Fibroblast of lung (primary cell): Measurements from ENCODE around the gene PDCL3. TPM values are rescaled to one million over a fixed set of nuclear protein-coding genes. Genes with fewer than 3 reads are reported as not detected.

ENCODE experiments used
- DNase-seq, 2 donors: peaks; one replicate each; pipeline versions ENCODE4 v3.0.0 to v3.0.0-alpha.2; 2010; ENCODE audit warnings: low read depth in 2 of 2
- H2AFZ ChIP-seq: 2 replicates; pipeline ENCODE4 v1.5.1; 2012; ENCODE audit warnings: low read length, control low read depth, inconsistent platforms
- H3K27ac ChIP-seq: 2 replicates; pipeline ENCODE4 v1.5.1; 2011; ENCODE audit warnings: low read length, control low read depth; ENCODE audit not compliant: insufficient read depth
- H3K27me3 ChIP-seq: 2 replicates; pipeline ENCODE4 v1.5.1; 2011; ENCODE audit warnings: mild to moderate bottlenecking, low read length; ENCODE audit not compliant: control insufficient read depth, insufficient read depth
- H3K36me3 ChIP-seq: 2 replicates; pipeline ENCODE4 v1.5.1; 2011; ENCODE audit warnings: low read length; ENCODE audit not compliant: control insufficient read depth, insufficient read depth
- H3K4me1 ChIP-seq: 2 replicates; pipeline ENCODE4 v1.5.1; 2011; ENCODE audit warnings: low read length; ENCODE audit not compliant: control insufficient read depth, insufficient read depth; ENCODE audit errors: extremely low read depth
- H3K4me2 ChIP-seq: 2 replicates; pipeline ENCODE4 v1.5.1; 2011; ENCODE audit warnings: low read length, control low read depth; ENCODE audit not compliant: insufficient read depth; ENCODE audit errors: extremely low read depth
- H3K4me3 ChIP-seq, 4 experiments: fragments of 200-600 bp in 1 of 4; sonication (generic) in 1 of 4; replicated peaks in 1 of 4; 2 replicates each; pipeline ENCODE4 v1.5.1; 2011 to 2016; ENCODE audit warnings: low read length in 4 of 4, low read depth in 3 of 4, mild to moderate bottlenecking in 3 of 4, control low read depth in 2 of 4, inconsistent platforms in 1 of 4, mixed read lengths in 1 of 4; ENCODE audit not compliant: insufficient read depth in 1 of 4; ENCODE audit errors: control extremely low read depth in 1 of 4
- H3K79me2 ChIP-seq: 2 replicates; pipeline ENCODE4 v1.5.1; 2012; ENCODE audit warnings: mild to moderate bottlenecking, low read length, inconsistent platforms; ENCODE audit not compliant: control insufficient read depth, insufficient read depth
- H3K9ac ChIP-seq: 2 replicates; pipeline ENCODE4 v1.5.1; 2011; ENCODE audit warnings: mild to moderate bottlenecking, low read length, control low read depth; ENCODE audit not compliant: insufficient read depth
- H3K9me3 ChIP-seq: 2 replicates; pipeline ENCODE4 v1.5.1; 2012; ENCODE audit warnings: low read depth, low read length; ENCODE audit not compliant: control insufficient read depth, insufficient read depth
- H4K20me1 ChIP-seq: 2 replicates; pipeline ENCODE4 v1.5.1; 2011; ENCODE audit warnings: low read length; ENCODE audit not compliant: control insufficient read depth, insufficient read depth; ENCODE audit errors: extremely low read depth
- CTCF ChIP-seq, 2 donors: IDR thresholded peaks in 1 of 2; conservative IDR thresholded peaks in 1 of 2; 1 replicate in 1 of 2; 2 replicates in 1 of 2; pipeline ENCODE4 v1.5.1; 2011 to 2012; ENCODE audit warnings: low read length in 2 of 2, control low read depth in 1 of 2, inconsistent platforms in 1 of 2, low read depth in 1 of 2, mild to moderate bottlenecking in 1 of 2
- EZH2 ChIP-seq: IDR thresholded peaks from 2 replicates; pipeline ENCODE4 v1.5.1; 2012; ENCODE audit warnings: low read length, control low read depth, mild to moderate bottlenecking; ENCODE audit errors: missing control alignments
- polyA plus RNA-seq, 2 donors: library from polyadenylated mRNA; depleted of rRNA in 1 of 2; stranded (reverse) in 1 of 2; unstranded in 1 of 2; fragments of >200 nt; gene quantifications; 2 replicates each; pipeline ENCODE4 v1.2.1, GENCODE V29; 2011 to 2012; ENCODE audit warnings: missing spikeins in 1 of 2
- total RNA-seq: library from RNA; depleted of rRNA; stranded (reverse); fragments of >200 nt; gene quantifications from 2 replicates; pipeline ENCODE4 v1.2.1, GENCODE V29; 2014

The PDCL3 gene
- total and polyA plus RNA-seq, 2 donors (not counting 1 experiment from before 2014, with no cell fraction given) = 11.4 to 29.0 TPM

- H3K9me3 ChIP-seq = no peaks in the 10 kb centered on the region
- H3K4me3 ChIP-seq = no peak overlapping the region
- TF ChIP-seq CTCF (conservative IDR thresholded peaks at IDR 0.05 in 1 of 2, IDR thresholded peaks at IDR 0.05 in 1 of 2; ENCODE audit: low read depth in 1 of 2, low read length in 2 of 2) = no peak
- no peak for TF ChIP-seq EZH2
- H3K27ac ChIP-seq = no peak overlapping the region
- no peak overlapping the region for H3K9ac ChIP-seq
- no peaks in the 10 kb centered on the region for H3K79me2 ChIP-seq
- DNase-seq = no peak
- H3K4me2 ChIP-seq = no peak overlapping the region
- H2AFZ ChIP-seq = no peak overlapping the region
- H3K27me3 ChIP-seq = no peaks in the 10 kb centered on the region
- H3K36me3 ChIP-seq = no peaks in the 10 kb centered on the region
- no peaks in the 10 kb centered on the region for H3K4me1 ChIP-seq
- H4K20me1 ChIP-seq = no peaks in the 10 kb centered on the region
Measured at GRCh38 chr2:100601661-100602060, 38.9 kb downstream of the PDCL3 start.

DNA sequence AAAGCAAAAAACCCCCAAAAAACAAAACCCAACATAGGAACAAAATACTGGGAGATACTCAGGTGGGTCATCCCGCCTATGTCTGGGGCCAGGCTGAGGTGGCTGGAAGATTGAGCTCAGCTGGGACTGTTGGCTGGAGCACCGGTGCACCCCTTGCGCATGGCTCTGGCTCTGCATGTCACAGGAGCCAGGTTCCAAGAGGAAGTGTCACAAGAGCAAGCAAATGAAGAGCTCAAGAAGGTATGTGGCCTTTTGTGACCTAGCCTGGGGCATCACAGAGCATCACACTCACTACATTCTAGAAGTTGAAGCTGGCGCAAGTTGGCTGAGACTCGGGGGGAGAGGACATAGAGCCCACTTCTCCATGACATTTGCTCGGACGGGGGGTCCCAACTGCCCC lies 40.6 kb downstream of the PDCL3 start:
- H3K4me2 ChIP-seq = no peak overlapping the region
- no peaks in the 10 kb centered on the region for H3K27me3 ChIP-seq
- no peaks in the 10 kb centered on the region for H3K36me3 ChIP-seq
- no peaks in the 10 kb centered on the region for H4K20me1 ChIP-seq
- no peaks in the 10 kb centered on the region for H3K4me1 ChIP-seq
- no peak for DNase-seq
- no peaks in the 10 kb centered on the region for H3K9me3 ChIP-seq
- no peak overlapping the region for H3K27ac ChIP-seq
- no peak overlapping the region for H3K4me3 ChIP-seq
- no peak overlapping the region for H2AFZ ChIP-seq
- TF ChIP-seq EZH2 = no peak
- no peak for TF ChIP-seq CTCF (conservative IDR thresholded peaks at IDR 0.05 in 1 of 2, IDR thresholded peaks at IDR 0.05 in 1 of 2; ENCODE audit: low read depth in 1 of 2, low read length in 2 of 2)
- H3K79me2 ChIP-seq = no peaks in the 10 kb centered on the region
- H3K9ac ChIP-seq = no peak overlapping the region

GRCh38 chr2:100603948-100604633 lies 41.3 kb downstream of the PDCL3 start:
- no peak overlapping the region for H3K27ac ChIP-seq
- TF ChIP-seq CTCF (conservative IDR thresholded peaks at IDR 0.05 in 1 of 2, IDR thresholded peaks at IDR 0.05 in 1 of 2; ENCODE audit: low read depth in 1 of 2, low read length in 2 of 2) (no peak), EZH2 (no peak)
- H2AFZ ChIP-seq = no peak overlapping the region
- H3K4me2 ChIP-seq = no peak overlapping the region
- H3K9me3 ChIP-seq = no peaks in the 10 kb centered on the region
- H3K36me3 ChIP-seq = no peaks in the 10 kb centered on the region
- H3K4me1 ChIP-seq = no peaks in the 10 kb centered on the region
- no peak overlapping the region for H3K4me3 ChIP-seq
- DNase-seq = peak in 1 of 2 donors; percentile 76
- H4K20me1 ChIP-seq = no peaks in the 10 kb centered on the region
- H3K9ac ChIP-seq = no peak overlapping the region
- no peaks in the 10 kb centered on the region for H3K27me3 ChIP-seq
- no peaks in the 10 kb centered on the region for H3K79me2 ChIP-seq
